ENCODE measurements around the gene HEBP2.

Gene HEBP2

DNA sequence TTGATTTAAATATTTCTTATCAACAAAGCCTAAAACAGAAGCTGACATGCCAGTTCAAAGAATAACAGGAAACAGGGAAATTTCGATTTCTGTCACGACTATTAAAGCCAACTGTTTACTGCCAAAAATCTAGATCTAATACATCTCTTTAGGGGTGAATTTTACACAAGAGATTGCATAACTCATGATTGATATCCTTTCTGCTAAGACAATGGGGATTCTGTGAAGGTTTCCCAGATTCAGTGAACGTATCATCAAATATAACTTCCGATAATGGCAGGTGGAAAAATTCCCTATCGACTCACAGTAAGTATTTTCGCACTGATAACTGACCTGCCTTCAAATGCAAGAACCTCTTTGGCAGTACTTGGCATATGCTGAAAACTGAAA, 52.4 kb downstream of the HEBP2 start:
- H3K4me3 ChIP-seq (ENCODE audit: low read depth, low read length), result no peak overlapping the region
- H3K27ac ChIP-seq, result peak overlapping the region; percentile 20
- TF ChIP-seq, protein P1, sequence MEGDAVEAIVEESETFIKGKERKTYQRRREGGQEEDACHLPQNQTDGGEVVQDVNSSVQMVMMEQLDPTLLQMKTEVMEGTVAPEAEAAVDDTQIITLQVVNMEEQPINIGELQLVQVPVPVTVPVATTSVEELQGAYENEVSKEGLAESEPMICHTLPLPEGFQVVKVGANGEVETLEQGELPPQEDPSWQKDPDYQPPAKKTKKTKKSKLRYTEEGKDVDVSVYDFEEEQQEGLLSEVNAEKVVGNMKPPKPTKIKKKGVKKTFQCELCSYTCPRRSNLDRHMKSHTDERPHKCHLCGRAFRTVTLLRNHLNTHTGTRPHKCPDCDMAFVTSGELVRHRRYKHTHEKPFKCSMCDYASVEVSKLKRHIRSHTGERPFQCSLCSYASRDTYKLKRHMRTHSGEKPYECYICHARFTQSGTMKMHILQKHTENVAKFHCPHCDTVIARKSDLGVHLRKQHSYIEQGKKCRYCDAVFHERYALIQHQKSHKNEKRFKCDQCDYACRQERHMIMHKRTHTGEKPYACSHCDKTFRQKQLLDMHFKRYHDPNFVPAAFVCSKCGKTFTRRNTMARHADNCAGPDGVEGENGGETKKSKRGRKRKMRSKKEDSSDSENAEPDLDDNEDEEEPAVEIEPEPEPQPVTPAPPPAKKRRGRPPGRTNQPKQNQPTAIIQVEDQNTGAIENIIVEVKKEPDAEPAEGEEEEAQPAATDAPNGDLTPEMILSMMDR (IDR thresholded peaks at IDR 0.05; ENCODE audit: low read depth, low read length, missing control alignments), result no peak
- no peak for DNase-seq
- no peaks in the 10 kb centered on the region for H3K27me3 ChIP-seq (replicated peaks)
- H3K36me3 ChIP-seq (replicated peaks), result no peaks in the 10 kb centered on the region
- in situ Hi-C loops (cut with HindIII; ENCODE audit: low pct_ligation_motif_present, low sequenced_read_pairs), result no loop called here

DNA sequence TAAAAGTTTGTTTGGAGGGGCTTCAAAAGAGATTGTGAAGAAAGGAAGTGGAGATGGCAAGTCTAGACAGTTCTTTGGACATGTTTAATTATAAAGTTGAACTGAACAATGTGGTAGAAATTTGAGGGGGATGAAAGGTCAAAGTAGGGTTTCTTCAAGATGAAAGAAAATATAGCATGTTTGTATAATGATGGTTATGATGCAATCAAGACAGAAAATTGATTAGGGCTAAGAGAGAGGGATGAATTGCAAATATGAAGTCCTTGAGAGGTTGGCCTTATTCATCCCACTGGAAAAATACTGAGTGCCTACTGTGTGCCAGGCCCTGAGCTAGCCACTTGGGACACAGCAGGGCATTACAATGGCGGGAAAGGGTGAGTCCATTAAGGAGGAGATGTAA, 57.6 kb downstream of the HEBP2 start:
- Histone ChIP-seq H3K4me3 (ENCODE audit: low read depth, low read length) (no peak overlapping the region), H3K27me3 (replicated peaks) (no peaks in the 10 kb centered on the region), H3K27ac (no peak overlapping the region), H3K36me3 (replicated peaks) (peaks cover 4% of the 10 kb centered on the region)
- DNase-seq, result no peak
- in situ Hi-C loops (cut with HindIII; ENCODE audit: low pct_ligation_motif_present, low sequenced_read_pairs), result no loop called here
- TF ChIP-seq, protein P1 (IDR thresholded peaks at IDR 0.05; ENCODE audit: low read depth, low read length, missing control alignments), result no peak

GRCh38 chr6:138464085-138464484, 60.1 kb downstream of the HEBP2 start:
- TF ChIP-seq, protein P1 (IDR thresholded peaks at IDR 0.05; ENCODE audit: low read depth, low read length, missing control alignments), result no peak
- no peak overlapping the region for H3K4me3 ChIP-seq (ENCODE audit: low read depth, low read length)
- H3K27me3 ChIP-seq (replicated peaks), result no peaks in the 10 kb centered on the region
- peaks cover 4% of the 10 kb centered on the region for H3K36me3 ChIP-seq (replicated peaks)
- in situ Hi-C loops (cut with HindIII; ENCODE audit: low pct_ligation_motif_present, low sequenced_read_pairs), result no loop called here
- no peak for DNase-seq
- H3K27ac ChIP-seq, result no peak overlapping the region

GRCh38 chr6:138465007-138465645, 61.1 kb downstream of the HEBP2 start:
- peak; percentile 97 for DNase-seq
- Histone ChIP-seq H3K4me3 (ENCODE audit: low read depth, low read length) (no peak overlapping the region), H3K27ac (peak overlapping the region; percentile 76), H3K36me3 (replicated peaks) (peaks cover 4% of the 10 kb centered on the region), H3K27me3 (replicated peaks) (no peaks in the 10 kb centered on the region)
- in situ Hi-C loops (cut with HindIII; ENCODE audit: low pct_ligation_motif_present, low sequenced_read_pairs), result no loop called here
- TF ChIP-seq, protein P1 (IDR thresholded peaks at IDR 0.05; ENCODE audit: low read depth, low read length, missing control alignments), result no peak

DNA sequence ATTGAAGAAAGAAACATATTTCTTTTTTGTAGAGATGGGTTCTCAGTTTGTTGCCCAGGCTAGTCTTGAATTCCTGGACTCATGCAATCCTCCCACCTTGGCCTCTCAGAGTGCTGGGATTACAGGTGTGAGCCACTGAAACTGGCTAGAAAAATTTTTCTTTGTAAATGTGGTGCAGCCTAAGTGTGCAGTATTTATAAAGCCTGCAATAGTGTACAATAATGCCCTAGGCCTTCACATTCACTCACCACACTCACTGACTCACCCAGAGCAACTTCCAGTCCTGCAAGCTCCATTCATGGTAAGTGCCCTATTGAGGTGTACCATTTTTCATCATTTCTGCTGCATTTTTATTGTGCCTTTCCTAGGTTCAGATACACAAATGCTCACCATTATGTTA, 63.9 kb downstream of the HEBP2 start:
- TF ChIP-seq, protein P1 (IDR thresholded peaks at IDR 0.05; ENCODE audit: low read depth, low read length, missing control alignments), result no peak
- no peak overlapping the region for H3K27ac ChIP-seq
- H3K36me3 ChIP-seq (replicated peaks), result peaks cover 4% of the 10 kb centered on the region
- DNase-seq, result peak; percentile 21
- no peak overlapping the region for H3K4me3 ChIP-seq (ENCODE audit: low read depth, low read length)
- in situ Hi-C loops (cut with HindIII; ENCODE audit: low pct_ligation_motif_present, low sequenced_read_pairs), result no loop called here
- no peaks in the 10 kb centered on the region for H3K27me3 ChIP-seq (replicated peaks)
